Vagina (tissue), 2 donors: ENCODE results near the gene ETV2.

Experiments
- CTCF ChIP-seq, 3 experiments: fragments of 450-650 bp in 2 of 3; fragments of 200-600 bp in 1 of 3; sonication (generic) in 1 of 3; IDR thresholded peaks; one replicate each; pipeline ENCODE4 v1.5.1; 2017 to 2019; ENCODE audit warnings: antibody characterized with exemption in 3 of 3, mild to moderate bottlenecking in 2 of 3, moderate library complexity in 2 of 3
- POLR2A ChIP-seq, 2 donors: fragments of 450-650 bp; IDR thresholded peaks; one replicate each; pipeline ENCODE4 v1.6.1; 2017; ENCODE audit warnings: antibody characterized with exemption in 2 of 2, mild to moderate bottlenecking in 2 of 2, moderate library complexity in 2 of 2

GRCh38 chr19:35657904-35658700 is 16.6 kb downstream of the ETV2 start:
- TF ChIP-seq CTCF (IDR thresholded peaks at IDR 0.05) (no peak), POLR2A (IDR thresholded peaks at IDR 0.05) (no peak)
